IPS DF 6.9 (cell line): Measurements from ENCODE around the gene CT45A8.
"Not testable (repeated sequence)": the region's sequence is repeated elsewhere in the genome, so short reads cannot be mapped to it uniquely, and the experiment has no call there.

Experiments used
- DNase-seq: peaks from one replicate; pipeline ENCODE4 v3.0.0-alpha.2; 2013; ENCODE audit warnings: low read depth, low spot score
- H3K27ac ChIP-seq: one replicate; pipeline ENCODE4 v1.5.1; 2013; ENCODE audit warnings: low read length, control low read depth
- H3K27me3 ChIP-seq: 2 replicates; pipeline ENCODE4 v1.6.1; 2013; ENCODE audit warnings: mild to moderate bottlenecking, low read length; ENCODE audit not compliant: control insufficient read depth, insufficient read depth
- H3K36me3 ChIP-seq: 2 replicates; pipeline ENCODE4 v1.6.1; 2013; ENCODE audit warnings: low read length; ENCODE audit not compliant: control insufficient read depth, insufficient read depth
- H3K4me1 ChIP-seq: 2 replicates; pipeline ENCODE4 v1.6.1; 2013; ENCODE audit warnings: low read length; ENCODE audit not compliant: control insufficient read depth, insufficient read depth
- H3K4me3 ChIP-seq: 2 replicates; pipeline ENCODE4 v1.5.1; 2013; ENCODE audit warnings: mild to moderate bottlenecking, low read length
- H3K9me3 ChIP-seq: 2 replicates; pipeline ENCODE4 v1.6.1; 2013; ENCODE audit warnings: low read length, inconsistent platforms; ENCODE audit not compliant: control insufficient read depth, insufficient read depth
- WGBS: extraction: QIAGEN DNeasy Blood & Tissue Kit; methylation state at CpG from one replicate; pipeline ENCODE4 v1.1.7; 2013; ENCODE audit warnings: mixed read lengths, missing lambda C conversion rate; ENCODE audit not compliant: insufficient read length, insufficient coverage; 5-methylcytosine and 5-hydroxymethylcytosine counted together

The CT45A8 gene, protein sequence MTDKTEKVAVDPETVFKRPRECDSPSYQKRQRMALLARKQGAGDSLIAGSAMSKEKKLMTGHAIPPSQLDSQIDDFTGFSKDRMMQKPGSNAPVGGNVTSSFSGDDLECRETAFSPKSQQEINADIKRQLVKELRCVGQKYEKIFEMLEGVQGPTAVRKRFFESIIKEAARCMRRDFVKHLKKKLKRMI

GRCh38 chrX:135854438-135854837 is at the start of gene CT45A8:
CT45A8 (minus strand) TSS chrX:135854538; CDS start chrX:135850783, 3,755 bp downstream.
- H3K4me3 ChIP-seq, H3K27me3 ChIP-seq, H3K27ac ChIP-seq, H3K36me3 ChIP-seq, DNase-seq, H3K4me1 ChIP-seq, H3K9me3 ChIP-seq: not testable (repeated sequence)
- WGBS: no CpG with 5 or more reads among the region's 17 CpGs

DNA sequence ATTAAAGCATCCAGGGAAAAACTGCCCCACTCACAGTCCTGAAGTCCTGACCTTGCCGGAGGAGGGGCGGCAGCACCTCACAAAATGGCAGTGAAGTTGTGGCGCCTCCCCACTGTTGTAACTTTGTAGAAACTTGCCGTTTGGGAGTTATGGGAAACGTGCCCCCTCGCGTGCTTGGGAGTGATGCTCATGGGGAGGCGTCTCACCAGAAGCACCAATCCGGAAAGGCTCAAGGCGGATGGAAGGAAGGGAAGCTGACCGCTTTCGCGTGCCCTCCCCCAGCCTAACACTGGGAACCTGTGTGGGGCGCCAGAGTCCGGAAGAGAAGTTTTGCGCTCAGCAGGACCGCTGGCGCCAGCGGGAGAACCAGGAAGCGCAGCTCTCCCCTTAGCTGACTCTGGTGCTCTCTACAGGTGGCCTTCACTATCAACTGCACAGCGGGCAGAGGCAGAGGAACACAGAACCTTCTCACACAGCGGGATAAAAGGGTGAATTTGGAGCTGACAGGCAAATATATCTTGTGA is 39.0 kb upstream of the CT45A8 start, which contains the start of the genes CT45A10 and SAGE1:
Gene CT45A10, minus strand, starts transcription at position 151 of the 524 bp plus-strand sequence. CDS start 8,100 bp downstream, outside the sequence.
Gene SAGE1, plus strand, starts transcription at position 423 of the 524 bp plus-strand sequence. CDS start 2,527 bp downstream, outside the sequence.
- no peaks in the 10 kb centered on the region for H3K4me1 ChIP-seq
- WGBS: no CpG with 5 or more reads among the region's 22 CpGs
- no peaks in the 10 kb centered on the region for H3K9me3 ChIP-seq
- no peak within 1 kb of the TSS for H3K27ac ChIP-seq
- no peaks in the 10 kb centered on the region for H3K27me3 ChIP-seq
- no peak for DNase-seq
- H3K36me3 ChIP-seq: no peaks in the 10 kb centered on the region
- H3K4me3 ChIP-seq: no peak within 1 kb of the TSS

- H3K36me3 ChIP-seq: no peaks in the 10 kb centered on the region
- H3K27ac ChIP-seq: no peak overlapping the region
- no peaks in the 10 kb centered on the region for H3K4me1 ChIP-seq
- H3K27me3 ChIP-seq: no peaks in the 10 kb centered on the region
- DNase-seq: no peak
- H3K4me3 ChIP-seq: no peak overlapping the region
- no peaks in the 10 kb centered on the region for H3K9me3 ChIP-seq
- no CpG with 5 or more reads among the region's 11 CpGs for WGBS
Observed at GRCh38 chrX:135892781-135893180, 38.4 kb upstream of the CT45A8 start.

DNA sequence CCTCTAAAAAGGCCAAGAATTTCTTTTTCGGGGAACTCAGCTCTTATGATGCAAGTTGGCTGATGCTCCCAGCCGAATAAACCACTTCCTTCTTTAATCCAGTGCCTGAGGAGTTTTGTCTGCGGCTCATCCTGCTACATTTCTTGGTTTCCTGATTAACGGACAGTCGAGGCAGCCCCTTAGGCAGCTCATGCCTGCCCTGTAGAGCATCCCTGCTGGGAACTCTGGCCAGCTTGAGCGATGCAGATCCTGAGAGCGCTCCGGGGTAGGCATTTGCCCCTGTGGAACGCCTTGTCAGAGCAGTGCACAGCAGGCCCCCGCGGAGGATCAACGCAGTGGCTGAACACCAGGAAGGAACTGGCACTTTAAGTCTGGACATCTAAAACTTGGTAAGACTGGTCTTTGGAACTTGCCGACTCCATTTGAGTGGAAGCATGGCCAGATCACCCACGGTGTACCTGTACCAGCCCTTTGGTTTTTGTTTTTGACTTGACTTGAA is 35.8 kb upstream of the CT45A8 start:
- Histone ChIP-seq H3K9me3 (no peaks in the 10 kb centered on the region), H3K27ac (no peak overlapping the region), H3K36me3 (no peaks in the 10 kb centered on the region), H3K4me1 (no peaks in the 10 kb centered on the region), H3K27me3 (no peaks in the 10 kb centered on the region), H3K4me3 (no peak overlapping the region)
- WGBS: no CpG with 5 or more reads among the region's 14 CpGs
- no peak for DNase-seq

GRCh38 chrX:135888976-135889375 is 34.6 kb upstream of the CT45A8 start:
- not testable (repeated sequence) for H3K36me3 ChIP-seq, H3K4me1 ChIP-seq, DNase-seq, H3K9me3 ChIP-seq, H3K4me3 ChIP-seq, H3K27ac ChIP-seq, H3K27me3 ChIP-seq
- no CpG with 5 or more reads among the region's 15 CpGs for WGBS

- no CpG with 5 or more reads among the region's 18 CpGs for WGBS
- DNase-seq: not testable (repeated sequence)
Observed at GRCh38 chrX:135888230-135888629, 33.9 kb upstream of the CT45A8 start.

DNA sequence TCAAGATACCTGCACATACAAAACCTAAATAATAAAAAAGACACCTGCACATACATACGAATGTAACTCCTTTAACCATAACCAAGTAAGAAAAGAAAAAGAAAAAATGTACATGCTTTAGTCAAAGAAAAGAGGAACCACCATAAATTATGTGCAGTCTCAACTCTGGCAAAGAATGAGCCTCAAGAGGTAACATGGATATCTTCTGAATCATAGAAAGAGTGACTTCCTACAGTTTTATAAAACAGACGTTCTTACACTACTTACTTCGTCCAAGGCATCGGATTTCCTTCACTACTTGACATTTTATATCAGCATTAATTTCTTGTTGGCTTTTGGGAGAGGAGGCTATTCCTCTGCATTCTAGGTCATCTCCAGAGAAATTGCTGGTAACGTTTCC is 28.4 kb upstream of the CT45A8 start:
- not testable (repeated sequence) for H3K4me1 ChIP-seq, H3K4me3 ChIP-seq, H3K27me3 ChIP-seq, DNase-seq, H3K36me3 ChIP-seq, H3K9me3 ChIP-seq, H3K27ac ChIP-seq
- no CpG with 5 or more reads among the region's 5 CpGs for WGBS

More at GRCh38 chrX:135888230-135888629, 33.9 kb upstream of the CT45A8 start:
- H3K9me3 ChIP-seq, H3K27me3 ChIP-seq, H3K27ac ChIP-seq, H3K36me3 ChIP-seq, H3K4me1 ChIP-seq, H3K4me3 ChIP-seq: not testable (repeated sequence)

DNA sequence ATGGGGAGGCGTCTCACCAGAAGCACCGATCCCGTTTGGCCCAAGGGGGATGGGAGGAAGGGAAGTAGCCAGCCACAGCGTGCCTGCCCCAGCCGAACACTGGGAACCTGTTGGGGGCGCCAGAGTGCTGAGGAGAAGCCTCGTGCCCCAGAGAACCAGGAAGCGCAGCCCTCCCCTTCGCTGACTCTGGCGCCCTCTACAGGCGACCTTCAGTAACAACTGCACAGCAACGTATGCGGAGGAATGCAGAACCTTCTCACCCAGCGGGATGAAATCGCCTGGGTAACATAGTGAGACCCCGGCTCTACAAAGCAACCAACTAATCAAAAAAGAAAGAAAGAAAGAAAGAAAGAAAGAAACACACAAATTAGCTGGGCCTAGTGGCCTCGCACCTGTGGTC is 17.4 kb upstream of the CT45A8 start, which contains the start of gene CT45A9:
Gene CT45A9, minus strand, starts transcription at position 101 of the 400 bp plus-strand sequence. CDS start 3,751 bp downstream, outside the sequence.
- not testable (repeated sequence) for H3K36me3 ChIP-seq, H3K27ac ChIP-seq, H3K4me1 ChIP-seq, H3K27me3 ChIP-seq, H3K4me3 ChIP-seq, H3K9me3 ChIP-seq, DNase-seq
- no CpG with 5 or more reads among the region's 17 CpGs for WGBS

GRCh38 chrX:135837180-135837579 is 17.2 kb downstream of the CT45A8 start, which contains the start of gene CT45A7:
CT45A7 (minus strand) TSS chrX:135837280; CDS start chrX:135833533, 3,747 bp downstream.
- not testable (repeated sequence) for H3K4me1 ChIP-seq, H3K4me3 ChIP-seq, H3K27ac ChIP-seq, H3K36me3 ChIP-seq, H3K9me3 ChIP-seq, DNase-seq, H3K27me3 ChIP-seq
- WGBS: no CpG with 5 or more reads among the region's 17 CpGs

GRCh38 chrX:135819912-135820311 is 34.4 kb downstream of the CT45A8 start, which contains the start of gene CT45A2:
CT45A2 (minus strand) TSS chrX:135820012; CDS start chrX:135816265, 3,747 bp downstream.
- not testable (repeated sequence) for H3K27ac ChIP-seq, H3K4me1 ChIP-seq, H3K27me3 ChIP-seq, H3K4me3 ChIP-seq, H3K36me3 ChIP-seq, DNase-seq, H3K9me3 ChIP-seq
- no CpG with 5 or more reads among the region's 17 CpGs for WGBS
